ENCODE results near the gene COPS7A.

Gene COPS7A

DNA sequence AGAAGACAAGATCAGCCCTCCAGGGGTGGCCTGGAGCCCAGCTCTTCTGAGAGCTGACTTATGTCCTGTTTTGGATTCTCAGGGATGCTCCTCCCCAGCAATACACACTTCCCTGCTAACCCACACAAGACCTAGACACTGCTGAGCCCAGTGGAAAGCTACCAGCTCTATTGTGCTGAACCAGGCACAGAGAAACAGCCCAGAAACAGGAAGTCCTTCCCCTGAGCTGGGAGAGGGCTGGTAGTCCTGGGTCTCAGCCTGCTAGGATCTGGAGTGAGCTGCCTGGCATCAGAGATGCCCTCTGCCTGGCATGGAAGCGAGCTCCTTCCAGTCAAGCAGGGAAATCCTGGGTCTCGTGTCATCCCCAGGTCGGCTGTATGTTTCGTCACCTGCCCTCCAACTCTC, 47.2 kb downstream of the COPS7A start:
- DNase-seq = no peak

DNA sequence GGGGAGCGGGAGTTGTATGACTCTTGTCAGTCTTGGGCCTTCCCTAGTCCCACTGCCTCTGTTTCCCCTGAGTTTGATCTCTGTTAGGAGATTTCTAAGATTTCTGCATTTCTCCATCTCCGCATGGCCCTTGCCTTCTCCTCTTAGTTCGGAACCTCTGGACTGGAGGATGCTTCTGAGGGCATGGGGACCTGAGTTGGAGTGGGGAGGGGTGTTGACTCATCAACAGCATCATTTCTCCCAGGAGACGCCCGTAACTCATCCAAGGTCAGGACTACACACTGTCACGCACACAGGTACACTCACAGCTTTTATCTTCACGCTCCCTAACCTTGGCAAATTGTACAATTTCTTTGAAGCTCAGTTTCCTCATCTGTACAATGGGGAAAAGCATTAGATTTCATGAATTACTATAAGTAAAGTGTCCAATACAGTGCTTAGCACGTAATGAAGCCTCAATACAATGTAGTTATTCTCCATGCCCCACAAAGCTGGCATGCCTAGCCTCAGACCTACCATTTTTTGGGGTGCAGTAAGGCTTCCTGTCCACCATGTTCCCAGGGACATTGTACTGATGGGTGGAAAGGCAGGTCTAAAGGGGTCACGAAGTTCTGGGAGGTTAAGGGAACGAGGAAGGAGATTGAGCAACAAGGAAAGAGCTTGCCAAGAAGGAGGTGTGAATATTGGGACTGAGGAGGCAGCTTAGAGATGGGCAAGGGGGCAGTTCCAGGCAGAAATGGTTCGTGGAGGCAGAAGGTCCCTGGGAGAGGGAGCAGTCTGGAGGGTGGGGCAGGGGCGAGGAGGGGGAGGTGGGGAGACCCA, 47.9 kb downstream of the COPS7A start:
- no peak for DNase-seq

DNA sequence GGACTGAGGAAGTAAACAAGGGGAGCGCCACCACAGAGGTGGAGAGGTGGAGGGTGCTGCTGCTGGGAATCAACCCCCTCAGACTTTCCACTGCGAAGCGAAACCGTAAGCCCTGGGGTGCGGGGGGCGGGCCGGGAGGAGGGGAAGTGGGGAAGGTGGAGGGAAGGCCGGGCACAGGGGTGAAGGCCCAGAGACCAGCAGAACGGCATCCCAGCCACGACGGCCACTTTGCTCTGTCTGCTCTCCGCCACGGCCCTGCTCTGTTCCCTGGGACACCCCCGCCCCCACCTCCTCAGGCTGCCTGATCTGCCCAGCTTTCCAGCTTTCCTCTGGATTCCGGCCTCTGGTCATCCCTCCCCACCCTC, 48.5 kb downstream of the COPS7A start, which contains the start of gene LAG3:
Gene LAG3, plus strand, starts transcription at position 190 of the 365 bp plus-strand sequence. CDS start 333 bp downstream, outside the sequence.
- peak; percentile 49 for DNase-seq

DNA sequence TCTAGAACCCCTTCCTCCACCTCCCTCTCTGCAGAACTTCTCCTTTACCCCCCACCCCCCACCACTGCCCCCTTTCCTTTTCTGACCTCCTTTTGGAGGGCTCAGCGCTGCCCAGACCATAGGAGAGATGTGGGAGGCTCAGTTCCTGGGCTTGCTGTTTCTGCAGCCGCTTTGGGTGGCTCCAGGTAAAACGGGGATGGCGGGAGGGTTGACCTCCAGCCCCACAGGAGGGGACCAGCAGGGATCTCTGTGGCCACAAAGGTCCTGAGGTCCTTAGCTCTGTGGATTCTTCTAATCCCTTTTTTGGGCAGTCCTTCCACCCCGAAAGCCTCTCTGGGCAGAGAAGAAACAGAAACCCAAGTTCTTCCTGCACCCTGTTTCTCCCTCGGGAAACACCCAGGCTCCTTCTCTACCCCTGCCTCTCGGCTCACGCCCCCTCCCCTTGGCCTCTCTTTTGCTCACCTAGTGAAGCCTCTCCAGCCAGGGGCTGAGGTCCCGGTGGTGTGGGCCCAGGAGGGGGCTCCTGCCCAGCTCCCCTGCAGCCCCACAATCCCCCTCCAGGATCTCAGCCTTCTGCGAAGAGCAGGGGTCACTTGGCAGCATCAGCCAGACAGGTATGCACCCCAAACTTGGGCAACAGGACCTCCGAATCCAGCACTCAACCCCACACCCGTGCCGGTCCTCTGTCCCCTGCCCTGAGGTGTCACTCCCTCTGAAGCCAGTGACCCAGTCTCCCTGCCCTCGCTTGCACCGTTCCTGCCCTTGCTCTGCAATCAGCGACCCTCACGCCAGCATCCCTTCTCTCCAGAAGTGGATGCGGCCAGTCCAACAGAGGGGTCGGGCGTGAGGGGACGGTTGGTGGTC, 49.1 kb downstream of the COPS7A start:
- no peak for DNase-seq

DNA sequence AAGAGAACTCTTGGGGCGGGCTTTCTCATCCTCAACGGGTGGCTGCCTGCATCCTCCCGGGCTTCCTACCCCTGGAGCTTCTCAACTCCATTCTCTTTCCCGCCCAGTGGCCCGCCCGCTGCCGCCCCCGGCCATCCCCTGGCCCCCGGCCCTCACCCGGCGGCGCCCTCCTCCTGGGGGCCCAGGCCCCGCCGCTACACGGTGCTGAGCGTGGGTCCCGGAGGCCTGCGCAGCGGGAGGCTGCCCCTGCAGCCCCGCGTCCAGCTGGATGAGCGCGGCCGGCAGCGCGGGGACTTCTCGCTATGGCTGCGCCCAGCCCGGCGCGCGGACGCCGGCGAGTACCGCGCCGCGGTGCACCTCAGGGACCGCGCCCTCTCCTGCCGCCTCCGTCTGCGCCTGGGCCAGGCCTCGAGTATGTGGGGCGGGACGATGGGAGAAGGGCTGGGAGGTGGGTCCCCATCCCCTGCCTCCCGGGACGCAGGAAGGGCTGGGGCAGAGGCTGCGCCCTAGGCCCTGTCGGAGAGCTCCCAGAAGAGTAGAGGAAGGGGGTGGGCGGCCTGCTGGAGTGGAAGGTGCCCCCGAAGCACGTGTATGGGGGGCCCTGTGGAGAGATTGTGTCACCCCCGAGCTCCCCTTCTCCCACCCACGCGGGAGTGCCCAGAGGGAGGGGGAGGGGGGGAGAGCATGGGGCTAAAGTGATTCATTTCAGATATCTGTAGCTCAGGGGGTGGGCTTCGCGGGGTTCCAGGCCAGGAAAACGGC, 49.9 kb downstream of the COPS7A start:
- DNase-seq = no peak

DNA sequence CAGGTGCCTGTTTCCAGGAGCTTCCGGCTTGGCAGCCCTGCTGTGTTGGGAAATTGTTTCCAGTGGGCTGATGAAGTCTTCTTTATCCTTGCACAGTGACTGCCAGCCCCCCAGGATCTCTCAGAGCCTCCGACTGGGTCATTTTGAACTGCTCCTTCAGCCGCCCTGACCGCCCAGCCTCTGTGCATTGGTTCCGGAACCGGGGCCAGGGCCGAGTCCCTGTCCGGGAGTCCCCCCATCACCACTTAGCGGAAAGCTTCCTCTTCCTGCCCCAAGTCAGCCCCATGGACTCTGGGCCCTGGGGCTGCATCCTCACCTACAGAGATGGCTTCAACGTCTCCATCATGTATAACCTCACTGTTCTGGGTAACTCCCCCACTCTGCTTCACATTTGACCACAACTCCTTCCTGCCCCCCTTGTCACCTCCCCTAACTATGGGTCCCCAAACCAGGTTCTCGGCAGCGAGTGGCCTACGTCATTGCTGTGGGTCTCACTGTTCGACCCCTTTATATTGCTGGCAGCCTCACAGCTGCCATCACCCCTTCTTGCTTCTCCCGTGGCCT, 50.7 kb downstream of the COPS7A start:
- peak; percentile 81 for DNase-seq

DNA sequence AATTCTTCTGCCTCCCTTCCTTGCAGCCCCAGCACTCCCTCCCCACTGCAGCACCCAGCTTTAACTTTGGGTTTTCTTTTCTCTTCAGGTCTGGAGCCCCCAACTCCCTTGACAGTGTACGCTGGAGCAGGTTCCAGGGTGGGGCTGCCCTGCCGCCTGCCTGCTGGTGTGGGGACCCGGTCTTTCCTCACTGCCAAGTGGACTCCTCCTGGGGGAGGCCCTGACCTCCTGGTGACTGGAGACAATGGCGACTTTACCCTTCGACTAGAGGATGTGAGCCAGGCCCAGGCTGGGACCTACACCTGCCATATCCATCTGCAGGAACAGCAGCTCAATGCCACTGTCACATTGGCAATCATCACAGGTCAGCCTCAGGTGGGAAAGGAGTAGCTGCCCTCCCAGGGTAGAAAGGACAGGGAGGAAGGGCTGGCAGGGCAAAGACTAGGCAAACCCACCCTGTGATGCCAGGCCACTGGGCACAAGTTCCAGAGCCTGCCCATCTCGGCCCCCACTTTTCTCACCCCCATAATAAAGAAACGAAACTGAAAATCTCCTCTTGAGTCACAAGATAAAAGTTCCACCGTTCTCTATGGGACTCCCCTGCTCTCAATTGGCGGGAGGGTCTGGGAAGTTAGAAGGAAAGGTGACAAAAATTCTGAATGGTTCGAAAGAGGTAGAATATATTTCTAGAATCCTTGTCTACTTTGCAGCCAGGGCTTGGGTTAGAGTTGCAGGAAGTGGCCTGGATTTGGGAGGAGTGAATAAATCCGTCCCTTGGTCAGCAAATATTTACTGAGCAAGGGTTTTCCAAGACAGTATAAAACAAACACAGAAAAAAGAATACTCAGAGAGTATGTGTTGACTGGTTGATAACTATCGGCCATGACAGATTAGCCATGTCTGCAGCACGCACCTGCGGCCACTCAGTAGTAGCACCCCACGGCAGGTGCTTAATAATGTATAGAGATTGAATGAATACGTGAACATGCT, 51.6 kb downstream of the COPS7A start:
- no peak for DNase-seq

DNA sequence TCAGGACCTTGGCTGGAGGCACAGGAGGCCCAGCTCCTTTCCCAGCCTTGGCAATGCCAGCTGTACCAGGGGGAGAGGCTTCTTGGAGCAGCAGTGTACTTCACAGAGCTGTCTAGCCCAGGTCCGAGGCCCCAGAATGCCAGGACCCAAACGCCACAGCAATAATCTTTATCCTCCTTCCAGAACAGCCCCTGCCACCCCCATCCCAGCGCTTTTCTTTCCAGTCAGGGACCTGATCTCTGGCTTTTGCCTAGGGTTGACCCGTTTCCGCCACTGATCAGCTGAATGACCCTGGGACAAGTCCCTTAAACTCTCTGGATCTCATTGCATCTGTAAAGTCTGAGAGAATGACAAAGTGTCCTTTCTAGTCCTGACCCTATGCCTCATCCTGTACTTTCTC, 53.5 kb downstream of the COPS7A start:
- no peak for DNase-seq

DNA sequence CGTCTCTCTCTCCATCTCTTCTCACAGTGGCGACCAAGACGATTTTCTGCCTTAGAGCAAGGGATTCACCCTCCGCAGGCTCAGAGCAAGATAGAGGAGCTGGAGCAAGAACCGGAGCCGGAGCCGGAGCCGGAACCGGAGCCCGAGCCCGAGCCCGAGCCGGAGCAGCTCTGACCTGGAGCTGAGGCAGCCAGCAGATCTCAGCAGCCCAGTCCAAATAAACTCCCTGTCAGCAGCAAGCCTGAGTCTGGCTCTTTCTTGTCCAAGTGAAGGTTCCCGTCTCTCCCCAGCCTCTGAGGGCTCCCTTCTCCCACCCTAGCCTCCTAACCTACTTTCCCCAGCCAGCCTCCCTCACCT, 54.3 kb downstream of the COPS7A start:
- DNase-seq = no peak

DNA sequence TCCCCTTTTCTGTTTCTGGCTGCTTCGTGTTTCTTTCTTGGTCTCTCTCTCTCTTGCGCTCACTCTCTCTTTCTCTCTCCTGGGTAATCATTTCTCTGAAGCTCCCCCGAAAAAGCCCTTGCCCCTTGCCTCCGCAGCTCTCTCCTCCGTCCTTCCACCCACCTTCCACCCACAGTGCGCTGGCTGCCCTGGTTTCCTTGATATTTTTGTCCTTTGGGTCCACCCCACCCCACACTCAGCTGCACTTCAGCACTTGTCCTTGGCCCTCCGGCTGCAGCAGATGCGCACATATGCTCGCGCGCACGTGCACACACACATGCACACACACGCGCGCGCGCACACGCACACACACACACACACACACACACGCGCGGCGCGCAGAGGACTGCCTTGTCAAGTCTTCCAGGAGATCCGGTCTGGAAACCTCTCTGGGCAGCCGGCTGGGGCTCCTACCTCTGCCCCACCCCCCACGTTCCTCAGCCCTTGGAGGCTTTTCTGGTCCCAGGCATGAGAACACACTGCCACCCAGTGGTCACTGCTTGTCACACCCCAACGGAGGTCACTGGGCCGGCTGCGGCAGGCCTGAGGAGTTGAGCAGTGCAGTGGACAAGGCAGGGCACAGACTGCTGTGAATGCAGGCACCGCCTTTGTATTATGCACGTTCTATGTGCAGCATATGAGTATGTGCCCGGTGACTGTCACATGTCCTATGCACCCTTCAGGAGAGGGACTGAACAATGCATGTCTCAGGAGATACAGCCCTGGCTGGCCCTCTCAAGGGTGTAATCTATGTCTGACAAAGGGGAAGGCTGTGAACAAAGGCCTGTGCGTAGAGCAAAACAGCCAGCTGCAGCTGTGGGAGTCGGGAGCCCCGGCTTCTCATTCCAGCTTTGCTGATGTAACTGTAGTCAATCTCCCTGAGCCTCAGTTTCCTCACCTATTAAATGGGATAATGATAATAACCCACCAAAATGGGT, 55.0 kb downstream of the COPS7A start:
- DNase-seq = peak; percentile 90

DNA sequence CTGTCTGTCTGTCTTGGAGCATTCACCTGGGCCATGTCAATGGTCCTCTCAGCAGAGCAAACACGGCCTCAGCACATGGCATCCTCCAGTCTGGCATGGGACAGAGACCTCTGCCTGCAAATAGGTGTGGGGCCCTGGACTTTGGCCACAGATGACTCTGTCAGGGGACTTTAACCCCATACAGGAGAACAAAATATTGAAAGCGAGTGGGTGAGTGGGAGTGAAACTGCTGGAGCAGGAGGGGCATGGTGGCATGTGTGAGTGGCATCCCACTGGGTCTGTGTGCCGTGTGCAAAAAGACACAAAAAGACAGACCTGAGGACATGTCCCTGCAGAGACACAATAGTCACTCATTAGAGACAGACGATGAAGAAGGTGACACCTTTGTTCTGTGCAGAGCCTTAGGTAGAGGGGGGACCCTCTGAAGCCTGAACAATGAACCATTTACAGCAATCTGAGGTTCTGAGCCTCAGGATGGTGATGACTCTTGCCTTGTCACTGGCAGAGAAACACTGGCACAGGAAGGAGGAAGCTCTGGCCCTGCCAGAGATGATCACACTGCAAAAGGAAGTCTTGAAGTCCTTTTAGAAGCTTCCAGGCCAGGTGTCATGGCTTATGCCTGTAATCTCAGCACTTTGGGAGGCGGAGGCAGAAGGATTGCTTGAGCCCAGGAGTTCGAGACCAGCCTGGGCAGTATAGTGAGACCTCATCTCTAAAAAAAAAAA, 56.0 kb downstream of the COPS7A start:
- no peak for DNase-seq

DNA sequence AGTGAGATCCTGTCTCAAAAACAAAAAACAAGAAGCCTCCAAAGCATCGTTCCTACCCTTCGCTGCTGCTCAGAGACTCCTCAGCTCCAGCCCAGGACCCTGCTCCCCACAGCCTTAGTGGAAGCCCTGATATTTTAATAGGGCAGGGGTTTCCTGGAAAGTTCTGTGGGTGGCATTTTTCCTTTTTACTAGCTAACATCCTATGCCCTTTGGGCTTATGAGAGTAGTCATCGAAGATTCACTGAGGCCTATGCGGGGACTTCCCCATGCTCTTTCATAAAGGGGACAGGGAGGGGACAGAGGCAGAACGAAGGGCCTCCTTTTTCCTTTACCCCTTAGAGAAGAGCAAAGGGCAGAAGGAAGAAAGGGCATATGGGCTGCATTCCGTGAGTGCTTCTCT, 56.7 kb downstream of the COPS7A start:
- no peak for DNase-seq
